DND-41 (cell line): ENCODE measurements around the gene KHDRBS2.

ENCODE experiments used
- ATAC-seq: fragments of 200-7000 bp; cut with Tn5 transposase; 3 replicates; pipeline ENCODE4 v1.9.1; 2021; ENCODE audit warnings: low read depth; ENCODE audit not compliant: insufficient read depth
- DNase-seq: peaks from one replicate; pipeline ENCODE4 v3.0.0-alpha.2; 2020
- H2AFZ ChIP-seq: 2 replicates; pipeline ENCODE4 v1.6.0; 2012; ENCODE audit warnings: low read depth, low read length
- H3K27ac ChIP-seq: 2 replicates; pipeline ENCODE4 v1.5.1; 2012; ENCODE audit warnings: low read length, inconsistent platforms
- H3K27me3 ChIP-seq: fragments of 200-600 bp; sonication (generic); 2 replicates; pipeline ENCODE4 v1.6.0; 2012; ENCODE audit warnings: low read length, mild to moderate bottlenecking, inconsistent platforms; ENCODE audit not compliant: insufficient read depth, poor library complexity
- H3K36me3 ChIP-seq: 2 replicates; pipeline ENCODE4 v1.5.1; 2012; ENCODE audit warnings: low read length, inconsistent platforms; ENCODE audit not compliant: insufficient read depth
- H3K4me1 ChIP-seq: 2 replicates; pipeline ENCODE4 v1.5.1; 2012; ENCODE audit warnings: mild to moderate bottlenecking, low read length; ENCODE audit not compliant: insufficient read depth
- H3K4me2 ChIP-seq: 2 replicates; pipeline ENCODE4 v1.6.0; 2012; ENCODE audit warnings: mild to moderate bottlenecking, moderate library complexity, low read length, inconsistent platforms; ENCODE audit not compliant: insufficient read depth
- H3K4me3 ChIP-seq, 2 experiments: fragments of 200-600 bp in 1 of 2; shearing (Covaris generic) in 1 of 2; 2 replicates each; pipeline ENCODE4 v1.5.1; 2012 to 2016; ENCODE audit warnings: inconsistent platforms in 2 of 2, low read length in 2 of 2, mild to moderate bottlenecking in 2 of 2, low read depth in 1 of 2, moderate library complexity in 1 of 2
- H3K79me2 ChIP-seq: 2 replicates; pipeline ENCODE4 v1.6.0; 2012; ENCODE audit warnings: low read length, inconsistent platforms; ENCODE audit not compliant: insufficient read depth
- H3K9ac ChIP-seq: 2 replicates; pipeline ENCODE4 v1.6.0; 2012; ENCODE audit warnings: low read depth, mild to moderate bottlenecking, inconsistent platforms, low read length, moderate library complexity
- H3K9me3 ChIP-seq: 2 replicates; pipeline ENCODE4 v1.5.1; 2012; ENCODE audit warnings: low read length, moderate library complexity, mild to moderate bottlenecking, inconsistent platforms; ENCODE audit not compliant: insufficient read depth, severe bottlenecking
- H4K20me1 ChIP-seq: 2 replicates; pipeline ENCODE4 v1.6.0; 2012; ENCODE audit warnings: low read length; ENCODE audit not compliant: insufficient read depth
- EZH2 ChIP-seq: IDR thresholded peaks from 3 replicates; pipeline ENCODE4 v1.6.1; 2012; ENCODE audit warnings: borderline replicate concordance, low read depth, mild to moderate bottlenecking, moderate library complexity, low read length, inconsistent platforms; ENCODE audit not compliant: severe bottlenecking
- TF ChIP-seq, protein P1 (sequence below): IDR thresholded peaks from 2 replicates; pipeline ENCODE4 v1.5.1; 2012; ENCODE audit warnings: borderline replicate concordance, low read length, moderate library complexity, mild to moderate bottlenecking; ENCODE audit not compliant: poor library complexity, severe bottlenecking; ENCODE audit errors: extremely low read depth

KHDRBS2 gene

GRCh38 chr6:62057300-62057699 lies 228.7 kb downstream of the KHDRBS2 start:
- H3K4me1 ChIP-seq: no peaks in the 10 kb centered on the region
- no peaks in the 10 kb centered on the region for H3K36me3 ChIP-seq
- H2AFZ ChIP-seq: no peak overlapping the region
- no peak overlapping the region for H3K27ac ChIP-seq
- H3K4me2 ChIP-seq: no peak overlapping the region
- no peaks in the 10 kb centered on the region for H3K9me3 ChIP-seq
- no peak for DNase-seq
- no peaks in the 10 kb centered on the region for H4K20me1 ChIP-seq
- ATAC-seq: no peak
- H3K79me2 ChIP-seq: no peaks in the 10 kb centered on the region
- H3K27me3 ChIP-seq: no peaks in the 10 kb centered on the region
- no peak overlapping the region for H3K4me3 ChIP-seq
- TF ChIP-seq, protein P1, sequence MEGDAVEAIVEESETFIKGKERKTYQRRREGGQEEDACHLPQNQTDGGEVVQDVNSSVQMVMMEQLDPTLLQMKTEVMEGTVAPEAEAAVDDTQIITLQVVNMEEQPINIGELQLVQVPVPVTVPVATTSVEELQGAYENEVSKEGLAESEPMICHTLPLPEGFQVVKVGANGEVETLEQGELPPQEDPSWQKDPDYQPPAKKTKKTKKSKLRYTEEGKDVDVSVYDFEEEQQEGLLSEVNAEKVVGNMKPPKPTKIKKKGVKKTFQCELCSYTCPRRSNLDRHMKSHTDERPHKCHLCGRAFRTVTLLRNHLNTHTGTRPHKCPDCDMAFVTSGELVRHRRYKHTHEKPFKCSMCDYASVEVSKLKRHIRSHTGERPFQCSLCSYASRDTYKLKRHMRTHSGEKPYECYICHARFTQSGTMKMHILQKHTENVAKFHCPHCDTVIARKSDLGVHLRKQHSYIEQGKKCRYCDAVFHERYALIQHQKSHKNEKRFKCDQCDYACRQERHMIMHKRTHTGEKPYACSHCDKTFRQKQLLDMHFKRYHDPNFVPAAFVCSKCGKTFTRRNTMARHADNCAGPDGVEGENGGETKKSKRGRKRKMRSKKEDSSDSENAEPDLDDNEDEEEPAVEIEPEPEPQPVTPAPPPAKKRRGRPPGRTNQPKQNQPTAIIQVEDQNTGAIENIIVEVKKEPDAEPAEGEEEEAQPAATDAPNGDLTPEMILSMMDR: no peak
- TF ChIP-seq EZH2: no peak
- no peak overlapping the region for H3K9ac ChIP-seq

DNA sequence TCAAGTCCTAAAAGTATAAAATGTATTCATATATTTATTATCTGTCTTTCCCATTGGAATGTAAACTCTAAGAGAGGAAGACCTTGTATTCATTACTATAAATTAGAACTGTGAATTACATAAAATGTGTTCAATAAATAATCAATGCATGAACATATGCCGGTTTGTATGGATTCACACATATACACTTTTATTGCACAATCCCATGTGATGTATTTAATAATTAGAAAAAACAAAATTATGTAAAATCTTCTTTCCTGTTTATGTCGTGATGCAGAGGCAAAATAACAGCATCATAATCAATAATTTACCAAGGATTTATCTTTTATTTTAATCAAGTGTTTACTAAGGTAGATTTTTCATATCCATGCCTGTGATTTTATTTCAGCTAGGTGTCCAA lies 240.5 kb downstream of the KHDRBS2 start:
- no peak for ATAC-seq
- no peaks in the 10 kb centered on the region for H3K79me2 ChIP-seq
- no peak for DNase-seq
- no peaks in the 10 kb centered on the region for H3K27me3 ChIP-seq
- no peak overlapping the region for H3K27ac ChIP-seq
- no peaks in the 10 kb centered on the region for H3K4me1 ChIP-seq
- no peak overlapping the region for H3K4me2 ChIP-seq
- no peak overlapping the region for H3K9ac ChIP-seq
- no peak overlapping the region for H3K4me3 ChIP-seq
- no peaks in the 10 kb centered on the region for H3K9me3 ChIP-seq
- no peaks in the 10 kb centered on the region for H4K20me1 ChIP-seq
- H3K36me3 ChIP-seq: no peaks in the 10 kb centered on the region
- TF ChIP-seq, protein P1: no peak
- no peak overlapping the region for H2AFZ ChIP-seq

DNA sequence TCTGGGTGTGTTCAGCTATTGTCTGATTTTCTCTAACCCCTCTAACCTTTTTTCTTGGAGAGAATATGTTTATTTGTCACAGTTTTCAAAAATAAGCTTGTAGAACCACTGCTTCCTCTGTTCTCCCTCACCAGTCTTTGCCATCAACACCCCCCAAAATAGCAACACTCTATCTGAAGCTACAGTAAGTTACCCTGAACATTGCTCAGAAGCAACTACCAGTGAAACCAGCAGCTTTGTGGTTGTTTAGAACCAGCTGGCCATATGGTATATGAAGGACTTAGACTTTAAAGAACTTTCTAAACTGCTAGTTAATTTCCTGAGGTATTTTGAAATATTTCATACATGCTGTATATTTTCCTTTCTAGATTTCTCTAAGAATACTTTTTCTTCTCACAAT lies 242.9 kb downstream of the KHDRBS2 start:
- Histone ChIP-seq H3K4me3 (no peak overlapping the region), H3K79me2 (no peaks in the 10 kb centered on the region), H3K4me1 (no peaks in the 10 kb centered on the region), H3K4me2 (no peak overlapping the region), H2AFZ (no peak overlapping the region), H3K27me3 (no peaks in the 10 kb centered on the region), H4K20me1 (no peaks in the 10 kb centered on the region), H3K9me3 (no peaks in the 10 kb centered on the region), H3K36me3 (no peaks in the 10 kb centered on the region), H3K9ac (no peak overlapping the region), H3K27ac (no peak overlapping the region)
- ATAC-seq: no peak
- DNase-seq: no peak
- TF ChIP-seq EZH2: no peak

DNA sequence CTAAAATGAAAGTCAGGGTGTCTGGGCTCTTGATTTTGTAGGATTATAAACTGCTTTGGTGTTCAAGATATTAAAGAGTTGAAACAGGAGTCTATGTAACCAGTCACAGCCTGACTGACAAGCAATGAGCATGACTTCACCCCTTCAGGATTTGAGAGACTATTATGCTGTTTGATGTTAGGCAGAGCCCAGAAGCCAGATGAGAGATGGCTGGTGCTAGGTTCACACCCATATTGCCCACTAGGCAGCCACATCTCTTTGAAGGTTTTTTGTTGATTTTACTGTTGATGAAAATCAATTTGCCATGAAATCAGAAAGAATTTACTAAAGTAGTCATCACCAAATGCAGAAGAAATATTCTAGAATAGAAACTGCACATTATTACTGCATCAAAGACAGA lies 243.6 kb downstream of the KHDRBS2 start:
- H3K4me2 ChIP-seq: no peak overlapping the region

More for the DNA sequence above, 243.6 kb downstream of the KHDRBS2 start:
- Histone ChIP-seq H3K36me3 (no peaks in the 10 kb centered on the region), H3K79me2 (no peaks in the 10 kb centered on the region), H3K4me3 (no peak overlapping the region), H2AFZ (no peak overlapping the region), H3K27me3 (no peaks in the 10 kb centered on the region), H3K9ac (no peak overlapping the region), H4K20me1 (no peaks in the 10 kb centered on the region), H3K4me1 (no peaks in the 10 kb centered on the region), H3K27ac (no peak overlapping the region), H3K9me3 (no peaks in the 10 kb centered on the region)
- ATAC-seq: no peak
- TF ChIP-seq, protein P1: no peak
- TF ChIP-seq EZH2: no peak
- DNase-seq: no peak
